ENCODE data around the gene JARID2. TPM values are rescaled to one million over a fixed set of nuclear protein-coding genes. Genes with fewer than 3 reads are reported as not detected.
A peak's percentile ranks its signal among the peaks of the same experiment; 100 is the strongest.

Gene JARID2
- total and polyA plus RNA-seq, 8 donors: 2.4 to 42.6 (median 11.5) TPM

DNA sequence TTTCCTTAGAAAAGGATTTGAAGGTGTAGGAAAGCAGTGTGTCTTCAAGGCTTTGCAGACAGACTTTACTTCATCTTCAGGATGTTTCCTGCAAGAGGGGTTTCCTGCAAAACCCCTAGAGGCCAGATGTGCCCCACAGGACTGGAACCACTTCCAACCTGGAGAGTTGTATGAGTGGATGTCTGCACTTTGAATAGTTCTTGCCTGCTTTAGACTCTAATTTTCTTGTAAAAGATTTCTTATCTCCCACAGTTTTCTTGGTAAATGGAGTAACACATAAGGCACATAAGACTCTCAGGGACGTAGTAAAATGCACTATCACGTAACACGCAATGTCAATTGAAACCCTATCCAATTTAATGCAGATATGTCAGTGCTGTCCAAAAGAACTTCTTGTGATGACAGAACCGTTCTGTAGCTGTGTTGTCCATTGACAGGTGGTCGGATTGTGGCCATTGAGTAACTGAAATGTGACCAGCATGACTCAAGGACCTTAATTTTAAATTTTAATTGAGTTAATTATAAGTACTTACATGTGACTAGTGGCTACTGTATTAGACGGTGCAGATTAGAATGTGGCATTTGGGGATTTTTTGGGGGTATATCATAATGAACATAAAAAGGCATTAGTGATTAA lies 118.7 kb downstream of the JARID2 start:
- 59 to 78% (median 73%) methylated on average over 6 of the region's 6 CpGs for WGBS, 5 donors
- Histone ChIP-seq H3K4me1 (peaks cover 20 to 73% (median 45%) of the 10 kb centered on the region in 4 donors), H3K27me3 (no peaks in the 10 kb centered on the region), H3K9me3 (no peaks in the 10 kb centered on the region), H3K27ac (peak overlapping the region in 2 of 5 donors; percentile 18 to 43), H3K36me3 (no peaks in the 10 kb centered on the region), H3K4me3 (no peak overlapping the region)
- intact Hi-C loops (cut with DNase I; ENCODE audit: low total_unique reads): no loop called here
- no peak for DNase-seq
- no peak for TF ChIP-seq EP300 (IDR thresholded peaks at IDR 0.05)
- TF ChIP-seq POLR2AphosphoS5 (IDR thresholded peaks at IDR 0.05): no peak
- TF ChIP-seq, protein P1, sequence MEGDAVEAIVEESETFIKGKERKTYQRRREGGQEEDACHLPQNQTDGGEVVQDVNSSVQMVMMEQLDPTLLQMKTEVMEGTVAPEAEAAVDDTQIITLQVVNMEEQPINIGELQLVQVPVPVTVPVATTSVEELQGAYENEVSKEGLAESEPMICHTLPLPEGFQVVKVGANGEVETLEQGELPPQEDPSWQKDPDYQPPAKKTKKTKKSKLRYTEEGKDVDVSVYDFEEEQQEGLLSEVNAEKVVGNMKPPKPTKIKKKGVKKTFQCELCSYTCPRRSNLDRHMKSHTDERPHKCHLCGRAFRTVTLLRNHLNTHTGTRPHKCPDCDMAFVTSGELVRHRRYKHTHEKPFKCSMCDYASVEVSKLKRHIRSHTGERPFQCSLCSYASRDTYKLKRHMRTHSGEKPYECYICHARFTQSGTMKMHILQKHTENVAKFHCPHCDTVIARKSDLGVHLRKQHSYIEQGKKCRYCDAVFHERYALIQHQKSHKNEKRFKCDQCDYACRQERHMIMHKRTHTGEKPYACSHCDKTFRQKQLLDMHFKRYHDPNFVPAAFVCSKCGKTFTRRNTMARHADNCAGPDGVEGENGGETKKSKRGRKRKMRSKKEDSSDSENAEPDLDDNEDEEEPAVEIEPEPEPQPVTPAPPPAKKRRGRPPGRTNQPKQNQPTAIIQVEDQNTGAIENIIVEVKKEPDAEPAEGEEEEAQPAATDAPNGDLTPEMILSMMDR (IDR thresholded peaks at IDR 0.05): no peak
- no peak for TF ChIP-seq POLR2A (IDR thresholded peaks at IDR 0.05)

DNA sequence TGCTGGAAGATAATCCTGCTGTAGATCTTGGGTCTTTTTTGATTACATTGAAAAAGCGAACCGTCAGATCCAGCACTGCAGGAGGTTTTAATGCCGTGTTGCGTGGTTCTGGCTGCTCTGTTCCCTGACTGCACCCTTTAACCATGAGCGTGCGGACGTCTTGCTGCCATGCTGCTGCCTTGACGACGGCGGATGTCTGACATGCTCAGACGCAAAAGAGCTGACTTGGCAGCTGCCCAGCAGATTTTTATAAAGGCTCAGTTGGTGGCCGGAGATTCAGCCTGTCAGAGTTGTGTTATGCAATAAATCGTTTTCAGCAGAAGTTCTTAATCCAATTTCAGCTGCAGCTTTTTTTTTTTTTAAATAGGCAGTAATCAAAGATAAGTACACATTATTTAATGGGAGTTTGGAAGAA lies 119.4 kb downstream of the JARID2 start:
- H3K4me3 ChIP-seq: no peak overlapping the region
- 9 to 25% (median 15%) methylated on average over 13 of the region's 13 CpGs for WGBS, 5 donors
- H3K4me1 ChIP-seq: peaks cover 20 to 79% (median 48%) of the 10 kb centered on the region in 4 donors
- H3K27me3 ChIP-seq: no peaks in the 10 kb centered on the region
- TF ChIP-seq, protein P1 (IDR thresholded peaks at IDR 0.05): no peak
- TF ChIP-seq POLR2AphosphoS5 (IDR thresholded peaks at IDR 0.05): peak in 1 of 3 donors; percentile 53
- TF ChIP-seq POLR2A (IDR thresholded peaks at IDR 0.05): no peak
- TF ChIP-seq EP300 (IDR thresholded peaks at IDR 0.05): no peak
- intact Hi-C loops (cut with DNase I; ENCODE audit: low total_unique reads): no loop called here
- no peaks in the 10 kb centered on the region for H3K9me3 ChIP-seq
- H3K27ac ChIP-seq: no peak overlapping the region
- DNase-seq: peak; percentile 82 to 90
- H3K36me3 ChIP-seq: no peaks in the 10 kb centered on the region

DNA sequence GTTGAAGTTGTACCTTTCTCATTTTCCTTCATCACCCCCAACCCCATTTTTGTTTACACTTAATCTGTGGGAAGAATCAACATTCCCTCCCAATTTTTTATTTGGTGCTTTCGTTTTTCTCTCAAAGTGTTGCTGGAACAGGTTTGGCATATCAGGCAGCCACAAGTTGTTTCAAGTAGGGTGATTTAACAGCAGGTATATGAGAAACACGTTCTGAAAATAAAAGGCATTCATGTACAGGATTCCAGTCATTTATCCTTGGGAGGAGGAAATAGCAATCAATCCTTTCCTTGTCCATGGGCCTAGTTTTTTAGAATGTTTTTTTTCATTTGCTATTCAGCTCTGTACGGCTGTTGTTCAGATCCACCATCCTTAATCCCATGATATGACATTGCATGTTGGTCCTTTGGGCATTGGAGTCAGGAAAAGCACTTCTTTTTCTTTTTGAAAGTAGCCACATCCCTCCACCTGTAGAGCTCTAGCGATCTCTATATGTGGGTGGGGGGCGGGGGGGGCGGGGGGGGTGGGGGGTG lies 120.2 kb downstream of the JARID2 start:
- intact Hi-C loops (cut with DNase I; ENCODE audit: low total_unique reads): no loop called here
- WGBS, 5 donors: 17 to 31% (median 23%) methylated on average over 6 of the region's 6 CpGs
- Histone ChIP-seq H3K36me3 (no peaks in the 10 kb centered on the region), H3K27ac (peak overlapping the region in 1 of 5 donors; percentile 16), H3K4me1 (peaks cover 20 to 87% (median 50%) of the 10 kb centered on the region in 4 donors), H3K27me3 (no peaks in the 10 kb centered on the region), H3K4me3 (no peak overlapping the region), H3K9me3 (no peaks in the 10 kb centered on the region)
- TF ChIP-seq POLR2A (IDR thresholded peaks at IDR 0.05) (no peak), POLR2AphosphoS5 (IDR thresholded peaks at IDR 0.05) (no peak), EP300 (IDR thresholded peaks at IDR 0.05) (no peak)
- TF ChIP-seq, protein P1 (IDR thresholded peaks at IDR 0.05): no peak
- no peak for DNase-seq

DNA sequence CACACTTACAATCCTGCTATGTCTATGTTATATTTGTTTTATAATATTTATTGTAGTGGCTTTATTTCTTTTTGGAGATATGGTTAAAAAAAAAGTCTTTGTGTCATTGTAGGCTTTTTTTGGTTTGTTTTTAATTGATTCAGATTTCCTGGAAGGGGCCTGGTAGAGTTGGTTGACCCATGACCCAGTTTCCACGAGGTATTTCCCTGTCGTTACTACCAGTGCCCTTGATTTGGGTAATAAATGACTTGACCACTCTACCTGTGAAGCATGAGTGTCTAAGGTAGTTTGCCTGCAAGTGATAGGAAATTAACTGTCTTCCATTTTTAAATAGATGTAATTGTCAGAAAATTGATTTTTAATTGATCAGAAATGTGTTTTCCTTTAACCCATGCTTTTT lies 121.0 kb downstream of the JARID2 start:
- WGBS, 5 donors: 24 to 53% (median 46%) methylated on average over 2 of the region's 2 CpGs
- TF ChIP-seq POLR2AphosphoS5 (IDR thresholded peaks at IDR 0.05): no peak
- TF ChIP-seq, protein P1 (IDR thresholded peaks at IDR 0.05): no peak
- TF ChIP-seq POLR2A (IDR thresholded peaks at IDR 0.05): no peak
- TF ChIP-seq EP300 (IDR thresholded peaks at IDR 0.05): no peak

More for the DNA sequence above, 121.0 kb downstream of the JARID2 start:
- Histone ChIP-seq H3K9me3 (no peaks in the 10 kb centered on the region), H3K4me3 (no peak overlapping the region), H3K27ac (no peak overlapping the region), H3K4me1 (peaks cover 20 to 95% (median 53%) of the 10 kb centered on the region in 4 donors), H3K36me3 (no peaks in the 10 kb centered on the region), H3K27me3 (no peaks in the 10 kb centered on the region)
- intact Hi-C loops (cut with DNase I; ENCODE audit: low total_unique reads): no loop called here
- no peak for DNase-seq
